A673 (cell line): ENCODE data around the gene CLDN25. TPM values are rescaled to one million over a fixed set of nuclear protein-coding genes. Genes with fewer than 3 reads are reported as not detected.

ENCODE experiments used
- BruUV-seq: library from RNA; stranded (reverse); fragments of 400-500 nt; replicated peaks from 2 replicates; lab custom pipeline; 2021; lab: Mats Ljungman, UMichigan
- CTCF ChIA-PET: fragments of 300-600 bp; sonication (Branson Sonifier 250); formaldehyde crosslinking; loops from one replicate; lab custom pipeline; 2022; ENCODE audit warnings: antibody characterized with exemption; lab: Charles Lee
- POLR2A ChIA-PET: fragments of 300-600 bp; sonication (Branson Sonifier 250); formaldehyde crosslinking; loops from one replicate; lab custom pipeline; 2022; ENCODE audit warnings: antibody characterized with exemption; ENCODE audit not compliant: low non-redundant PET; lab: Charles Lee
- DNase-seq: peaks from one replicate; pipeline ENCODE4 v3.0.0-alpha.2; 2015; ENCODE audit warnings: low spot score
- H3K27ac ChIP-seq: fragments of 200-600 bp; sonication (generic); 2 replicates; pipeline ENCODE4 v1.5.1; 2016; ENCODE audit warnings: mixed run types, low read depth, mild to moderate bottlenecking, mixed read lengths, antibody characterized with exemption, low read length; ENCODE audit not compliant: poor library complexity, severe bottlenecking
- H3K27me3 ChIP-seq: fragments of 200-600 bp; sonication (generic); replicated peaks from 2 replicates; pipeline ENCODE4 v1.6.1; 2017; ENCODE audit warnings: mixed run types, low read depth, mild to moderate bottlenecking, mixed read lengths, antibody characterized with exemption, low read length; ENCODE audit not compliant: insufficient read depth, poor library complexity
- H3K36me3 ChIP-seq: fragments of 200-600 bp; sonication (generic); 2 replicates; pipeline ENCODE4 v1.6.1; 2016; ENCODE audit warnings: mixed run types, mild to moderate bottlenecking, mixed read lengths, antibody characterized with exemption, low read length; ENCODE audit not compliant: insufficient read depth, poor library complexity, severe bottlenecking
- H3K4me1 ChIP-seq: fragments of 200-600 bp; sonication (generic); 2 replicates; pipeline ENCODE4 v1.6.1; 2017; ENCODE audit warnings: mixed run types, mild to moderate bottlenecking, mixed read lengths, antibody characterized with exemption, low read length; ENCODE audit not compliant: insufficient read depth, poor library complexity, severe bottlenecking
- H3K4me3 ChIP-seq: fragments of 200-600 bp; sonication (generic); 2 replicates; pipeline ENCODE4 v1.5.1; 2016; ENCODE audit warnings: low read depth, mixed run types, mild to moderate bottlenecking, mixed read lengths, low read length; ENCODE audit not compliant: poor library complexity, severe bottlenecking
- H3K9me3 ChIP-seq: fragments of 200-600 bp; sonication (generic); 2 replicates; pipeline ENCODE4 v1.6.1; 2016; ENCODE audit warnings: mixed run types, low read depth, mild to moderate bottlenecking, mixed read lengths, antibody characterized with exemption, low read length; ENCODE audit not compliant: poor library complexity, severe bottlenecking
- CTCF ChIP-seq: fragments of 300-800, 200-600 bp; sonication (generic); conservative IDR thresholded peaks from 2 replicates; pipeline ENCODE4 v1.5.1; 2017; ENCODE audit warnings: low read depth, mild to moderate bottlenecking, antibody characterized with exemption, low read length, moderate library complexity, mixed read lengths
- EZH2 ChIP-seq: fragments of 200-600 bp; sonication (generic); IDR thresholded peaks from 2 replicates; pipeline ENCODE4 v1.6.1; 2017; ENCODE audit warnings: borderline replicate concordance, low read depth, mild to moderate bottlenecking, mixed read lengths, antibody characterized with exemption, low read length; ENCODE audit not compliant: poor library complexity, severe bottlenecking
- intact Hi-C: fragments of 100-400 bp; cut with micrococcal nuclease; formaldehyde crosslinking; loops from one replicate; pipeline ENCODE4 v1.10.0; 2022; ENCODE audit not compliant: unreplicated experiment
- total RNA-seq: library from RNA; stranded (reverse); gene quantifications from 2 replicates; pipeline ENCODE4 v1.2.3, GENCODE V29; 2021

The CLDN25 gene
- total RNA-seq, 1 experiment from 2014 or later: not detected

GRCh38 chr11:113806406-113806805, 26.8 kb downstream of the CLDN25 start:
- no peak overlapping the region for H3K4me3 ChIP-seq
- POLR2A ChIA-PET: interaction anchor here (0.6 kb wide), 1 partner anchor 807 kb away, joined by 3 read pairs; no protein-coding TSS in a partner anchor
- DNase-seq: peak; percentile 29
- CTCF ChIA-PET: interaction anchor here (0.6 to 1.9 kb wide), 6 partner anchors 10 to 456 kb away, joined by 3 to 14 read pairs (median 4); partner anchors contain the start of gene CLDN25
- H3K27ac ChIP-seq: no peak overlapping the region
- no peaks in the 10 kb centered on the region for H3K9me3 ChIP-seq
- intact Hi-C loops: loop anchor here (5.0 kb wide), 1 partner anchor 456 kb away; no protein-coding TSS in a partner anchor
- no peaks in the 10 kb centered on the region for H3K4me1 ChIP-seq
- H3K36me3 ChIP-seq: peaks cover 21% of the 10 kb centered on the region
- H3K27me3 ChIP-seq: no peaks in the 10 kb centered on the region
- BruUV-seq: no TSS peak
- no peak for TF ChIP-seq EZH2
- peak; percentile 71 for TF ChIP-seq CTCF

- TF ChIP-seq CTCF (no peak), EZH2 (no peak)
- ChIA-PET CTCF (no interaction called here), POLR2A (no interaction called here)
- H3K4me1 ChIP-seq: no peaks in the 10 kb centered on the region
- BruUV-seq: no TSS peak
- H3K27me3 ChIP-seq: no peaks in the 10 kb centered on the region
- intact Hi-C loops: loop anchor here (5.0 kb wide), 1 partner anchor 453 kb away; no protein-coding TSS in a partner anchor
- H3K36me3 ChIP-seq: peaks cover 19% of the 10 kb centered on the region
- H3K27ac ChIP-seq: no peak overlapping the region
- no peak overlapping the region for H3K4me3 ChIP-seq
- DNase-seq: no peak
- H3K9me3 ChIP-seq: no peaks in the 10 kb centered on the region
Measured at GRCh38 chr11:113808931-113809330, 29.3 kb downstream of the CLDN25 start.

GRCh38 chr11:113814181-113814580, 34.6 kb downstream of the CLDN25 start:
- intact Hi-C loops: no loop called here
- Histone ChIP-seq H3K4me3 (no peak overlapping the region), H3K27ac (no peak overlapping the region), H3K4me1 (no peaks in the 10 kb centered on the region), H3K27me3 (no peaks in the 10 kb centered on the region), H3K36me3 (no peaks in the 10 kb centered on the region), H3K9me3 (no peaks in the 10 kb centered on the region)
- no TSS peak for BruUV-seq
- DNase-seq: no peak
- ChIA-PET POLR2A (no interaction called here), CTCF (no interaction called here)
- no peak for TF ChIP-seq CTCF
- no peak for TF ChIP-seq EZH2
